Lower lobe of right lung (tissue), 2 donors: ENCODE measurements around the gene TMEM256. TPM values are rescaled to one million over a fixed set of nuclear protein-coding genes. Genes with fewer than 3 reads are reported as not detected.

ENCODE experiments used
- ATAC-seq, 2 donors: fragments of 200-7000 bp; cut with Tn5 transposase; one replicate each; pipeline ENCODE4 v1.9.1; 2020 to 2022; ENCODE audit warnings: mild to moderate bottlenecking in 2 of 2, moderate library complexity in 2 of 2
- DNase-seq: peaks from one replicate; pipeline ENCODE4 v3.0.0-alpha.2; 2020
- H3K27ac ChIP-seq: fragments of 200-600 bp; one replicate; pipeline ENCODE4 v1.8.0; 2022
- H3K27me3 ChIP-seq: fragments of 200-600 bp; one replicate; pipeline ENCODE4 v1.8.0; 2022; ENCODE audit warnings: low read depth
- H3K36me3 ChIP-seq: fragments of 200-600 bp; one replicate; pipeline ENCODE4 v1.8.0; 2022; ENCODE audit warnings: mild to moderate bottlenecking
- H3K4me1 ChIP-seq: fragments of 200-600 bp; one replicate; pipeline ENCODE4 v1.8.0; 2022
- H3K4me3 ChIP-seq: fragments of 200-600 bp; one replicate; pipeline ENCODE4 v1.8.0; 2022; ENCODE audit warnings: mild to moderate bottlenecking
- H3K9me3 ChIP-seq: fragments of 200-600 bp; one replicate; pipeline ENCODE4 v1.8.0; 2022
- CTCF ChIP-seq: fragments of 200-600 bp; IDR thresholded peaks from one replicate; pipeline ENCODE4 v1.8.0; 2022; ENCODE audit warnings: antibody characterized with exemption, mild to moderate bottlenecking
- intact Hi-C: fragments of 100-400 bp; cut with DNase I; formaldehyde crosslinking; loops from one replicate; pipeline ENCODE4 v1.11.0; 2022
- total RNA-seq: library from RNA; stranded (reverse); fragmentation: NEBNext Ultra II Directional; extraction: Animal tissue kit (Norgen Biotek cat#: 25700); gene quantifications from one replicate; pipeline ENCODE4 v1.2.1, GENCODE V29; 2021
- donor health status: DM: no; HTN: yes; CAD: no; lungs with severe emphysema.

The TMEM256 gene
- total RNA-seq, 1 donor from 2014 or later, result 51.2 TPM

GRCh38 chr17:7354262-7354843, 49.5 kb downstream of the TMEM256 start:
- TF ChIP-seq CTCF, result no peak
- no peak overlapping the region for H3K27ac ChIP-seq
- H3K36me3 ChIP-seq, result no peaks in the 10 kb centered on the region
- no peak overlapping the region for H3K4me3 ChIP-seq
- no peaks in the 10 kb centered on the region for H3K9me3 ChIP-seq
- H3K4me1 ChIP-seq, result peaks cover 50% of the 10 kb centered on the region
- ATAC-seq (no peak), DNase-seq (no peak)
- intact Hi-C loops, result no loop called here
- no peaks in the 10 kb centered on the region for H3K27me3 ChIP-seq

Other genes with a start within 250 kb of the TMEM256 start
- 5.1 TPM for gene ASGR1, start 224.7 kb downstream of the TMEM256 start, total RNA-seq
- gene DLG4, start 184.3 kb downstream of the TMEM256 start, total RNA-seq, result 29.3 TPM
- gene ACADVL, start 184.2 kb downstream of the TMEM256 start, total RNA-seq, result 576 TPM
- 46.4 TPM for gene DVL2, start 169.6 kb downstream of the TMEM256 start, total RNA-seq
- gene PHF23, start 164.6 kb downstream of the TMEM256 start, total RNA-seq, result 33.9 TPM
- gene GABARAP, start 161.6 kb downstream of the TMEM256 start, total RNA-seq, result 587 TPM
- 140 TPM for gene CTDNEP1, start 152.4 kb downstream of the TMEM256 start, total RNA-seq
- gene ELP5, start 151.9 kb downstream of the TMEM256 start, total RNA-seq, result 33.2 TPM
- gene CLDN7, start 141.6 kb downstream of the TMEM256 start, total RNA-seq, result 98.7 TPM
- 1.1 TPM for gene SLC2A4, start 122.4 kb downstream of the TMEM256 start, total RNA-seq
- gene YBX2, start 109.5 kb downstream of the TMEM256 start, total RNA-seq, result 0.41 TPM
- gene EIF5A, start 96.5 kb downstream of the TMEM256 start, total RNA-seq, result 216 TPM
- gene GPS2, start 88.7 kb downstream of the TMEM256 start, total RNA-seq, result 66.6 TPM
- gene NEURL4, start 74.8 kb downstream of the TMEM256 start, total RNA-seq, result 35.2 TPM
- 26.5 TPM for gene ACAP1, start 67.6 kb downstream of the TMEM256 start, total RNA-seq
- gene KCTD11, start 51.9 kb downstream of the TMEM256 start, total RNA-seq, result 11.0 TPM
- not detected for gene TMEM95, start 48.9 kb downstream of the TMEM256 start, total RNA-seq
- 4.1 TPM for gene TNK1, start 23.0 kb downstream of the TMEM256 start, total RNA-seq
- 27.1 TPM for gene PLSCR3, start 9.6 kb downstream of the TMEM256 start, total RNA-seq
- 9.5 TPM for gene NLGN2, start 3.7 kb upstream of the TMEM256 start, total RNA-seq
- not detected for gene SPEM1, start 16.2 kb upstream of the TMEM256 start, total RNA-seq
- not detected for gene SPEM2, start 21.5 kb upstream of the TMEM256 start, total RNA-seq
- not detected for gene SPEM3, start 24.8 kb upstream of the TMEM256 start, total RNA-seq
- 8.1 TPM for gene TMEM102, start 31.3 kb upstream of the TMEM256 start, total RNA-seq
- 1.2 TPM for gene FGF11, start 35.4 kb upstream of the TMEM256 start, total RNA-seq
- 8.4 TPM for gene CHRNB1, start 41.0 kb upstream of the TMEM256 start, total RNA-seq
- 79.0 TPM for gene ZBTB4, start 75.5 kb upstream of the TMEM256 start, total RNA-seq
- not detected for gene SLC35G6, start 77.3 kb upstream of the TMEM256 start, total RNA-seq
- 101 TPM for gene POLR2A, start 80.3 kb upstream of the TMEM256 start, total RNA-seq
- gene TNFSF12, start 145.0 kb upstream of the TMEM256 start, total RNA-seq, result 91.3 TPM
- 161 TPM for gene TNFSF13, start 154.7 kb upstream of the TMEM256 start, total RNA-seq
- 87.0 TPM for gene SENP3, start 157.8 kb upstream of the TMEM256 start, total RNA-seq
- gene CD68, start 175.5 kb upstream of the TMEM256 start, total RNA-seq, result 667 TPM
- gene MPDU1, start 179.8 kb upstream of the TMEM256 start, total RNA-seq, result 55.3 TPM
- gene SOX15, start 186.0 kb upstream of the TMEM256 start, total RNA-seq, result 0.47 TPM
- 36.0 TPM for gene FXR2, start 210.8 kb upstream of the TMEM256 start, total RNA-seq
- gene SAT2, start 223.7 kb upstream of the TMEM256 start, total RNA-seq, result 86.3 TPM
- gene SHBG, start 226.0 kb upstream of the TMEM256 start, total RNA-seq, result not detected
- gene ATP1B2, start 246.8 kb upstream of the TMEM256 start, total RNA-seq, result 3.1 TPM